ENCODE data around the gene NWD2.

The NWD2 gene

GRCh38 chr4:37430718-37431416, 186.3 kb downstream of the NWD2 start:
- TF ChIP-seq, protein P1, sequence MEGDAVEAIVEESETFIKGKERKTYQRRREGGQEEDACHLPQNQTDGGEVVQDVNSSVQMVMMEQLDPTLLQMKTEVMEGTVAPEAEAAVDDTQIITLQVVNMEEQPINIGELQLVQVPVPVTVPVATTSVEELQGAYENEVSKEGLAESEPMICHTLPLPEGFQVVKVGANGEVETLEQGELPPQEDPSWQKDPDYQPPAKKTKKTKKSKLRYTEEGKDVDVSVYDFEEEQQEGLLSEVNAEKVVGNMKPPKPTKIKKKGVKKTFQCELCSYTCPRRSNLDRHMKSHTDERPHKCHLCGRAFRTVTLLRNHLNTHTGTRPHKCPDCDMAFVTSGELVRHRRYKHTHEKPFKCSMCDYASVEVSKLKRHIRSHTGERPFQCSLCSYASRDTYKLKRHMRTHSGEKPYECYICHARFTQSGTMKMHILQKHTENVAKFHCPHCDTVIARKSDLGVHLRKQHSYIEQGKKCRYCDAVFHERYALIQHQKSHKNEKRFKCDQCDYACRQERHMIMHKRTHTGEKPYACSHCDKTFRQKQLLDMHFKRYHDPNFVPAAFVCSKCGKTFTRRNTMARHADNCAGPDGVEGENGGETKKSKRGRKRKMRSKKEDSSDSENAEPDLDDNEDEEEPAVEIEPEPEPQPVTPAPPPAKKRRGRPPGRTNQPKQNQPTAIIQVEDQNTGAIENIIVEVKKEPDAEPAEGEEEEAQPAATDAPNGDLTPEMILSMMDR (conservative IDR thresholded peaks at IDR 0.05; ENCODE audit: low read depth) = no peak
- DNase-seq (ENCODE audit: low spot score) = no peak
- CTCF ChIA-PET = no interaction called here
- POLR2A ChIA-PET (ENCODE audit: low non-redundant PET) = no interaction called here
- no peak overlapping the region for H3K27ac ChIP-seq

DNA sequence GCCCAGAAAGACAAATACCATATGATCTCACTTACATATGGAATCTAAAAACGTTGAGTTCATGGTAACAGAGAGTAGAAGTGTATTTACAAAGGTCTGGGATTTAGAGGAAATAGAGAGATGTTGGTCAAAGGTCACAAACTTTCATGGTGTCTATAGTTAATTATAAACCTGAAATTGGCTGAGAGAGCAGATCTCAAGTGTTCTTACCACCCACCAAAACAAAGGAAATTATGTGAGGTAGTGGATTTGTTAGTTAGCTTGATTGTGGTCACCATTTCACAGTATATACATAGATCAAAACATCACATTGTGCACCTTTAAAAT, 186.8 kb downstream of the NWD2 start:
- POLR2A ChIA-PET (ENCODE audit: low non-redundant PET) = no interaction called here
- TF ChIP-seq, protein P1 (conservative IDR thresholded peaks at IDR 0.05; ENCODE audit: low read depth) = no peak
- CTCF ChIA-PET = no interaction called here
- DNase-seq (ENCODE audit: low spot score) = no peak
- no peak overlapping the region for H3K27ac ChIP-seq

GRCh38 chr4:37434469-37434868, 189.9 kb downstream of the NWD2 start:
- no peak overlapping the region for H3K27ac ChIP-seq
- DNase-seq (ENCODE audit: low spot score) = no peak
- CTCF ChIA-PET = interaction anchor here (0.6 to 1.8 kb wide), 7 partner anchors 19 to 359 kb away, joined by 3 to 7 read pairs (median 3); a partner anchor contains a TSS
- TF ChIP-seq, protein P1 (conservative IDR thresholded peaks at IDR 0.05; ENCODE audit: low read depth) = peak; percentile 9; the same call in 1 of the 2 replicates
- POLR2A ChIA-PET (ENCODE audit: low non-redundant PET) = interaction anchor here (0.6 kb wide), 1 partner anchor 273 kb away, joined by 3 read pairs; no protein-coding TSS in a partner anchor

- H3K27ac ChIP-seq = no peak overlapping the region
- TF ChIP-seq, protein P1 (conservative IDR thresholded peaks at IDR 0.05; ENCODE audit: low read depth) = no peak
- POLR2A ChIA-PET (ENCODE audit: low non-redundant PET) = no interaction called here
- DNase-seq (ENCODE audit: low spot score) = no peak
- CTCF ChIA-PET = interaction anchor here (0.7 kb wide), 1 partner anchor 365 kb away, joined by 3 read pairs; no protein-coding TSS in a partner anchor
Measured at GRCh38 chr4:37436546-37436945, 192.0 kb downstream of the NWD2 start.

DNA sequence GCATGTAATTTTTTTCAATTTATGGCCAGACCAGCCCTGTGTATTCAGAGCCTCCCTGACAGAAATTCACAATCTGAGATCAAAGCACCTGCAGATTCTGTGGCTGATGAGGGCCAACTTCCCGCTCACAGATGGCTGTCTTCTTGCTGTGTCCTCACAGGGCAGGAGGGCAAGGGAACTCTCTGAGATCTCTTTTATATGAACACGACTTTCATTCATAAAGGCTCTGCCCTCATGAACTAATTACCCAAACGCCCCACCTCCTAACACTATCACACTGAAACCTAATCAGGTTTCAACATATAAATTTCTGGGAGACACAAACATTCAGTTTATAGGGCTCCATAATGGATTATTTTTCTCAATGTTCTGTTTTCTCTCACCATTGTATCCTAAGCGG, 192.6 kb downstream of the NWD2 start:
- ChIA-PET CTCF (no interaction called here), POLR2A (ENCODE audit: low non-redundant PET) (no interaction called here)
- no peak overlapping the region for H3K27ac ChIP-seq
- DNase-seq (ENCODE audit: low spot score) = no peak
- TF ChIP-seq, protein P1 (conservative IDR thresholded peaks at IDR 0.05; ENCODE audit: low read depth) = no peak

GRCh38 chr4:37438564-37439279, 194.2 kb downstream of the NWD2 start:
- ChIA-PET POLR2A (ENCODE audit: low non-redundant PET) (no interaction called here), CTCF (interaction anchor here (0.5 kb wide), 1 partner anchor 1171 kb away, joined by 3 read pairs; no protein-coding TSS in a partner anchor)
- peak; percentile 6 for DNase-seq (ENCODE audit: low spot score)

More at GRCh38 chr4:37438564-37439279, 194.2 kb downstream of the NWD2 start:
- TF ChIP-seq, protein P1 (conservative IDR thresholded peaks at IDR 0.05; ENCODE audit: low read depth) = no peak
- no peak overlapping the region for H3K27ac ChIP-seq
